Activated CD4-positive, alpha-beta T cell treated with anti-CD3 and anti-CD28 coated beads, Interleukin-2, Interleukin-6, amounts not matched to agents 100 ng/mL and 50 ng/mL, durations not matched to agents 16 hours and 8 hours (primary cell): ENCODE results near the gene TSEN54.

Experiments used
- DNase-seq: peaks from one replicate; pipeline ENCODE4 v3.0.0-alpha.2; 2020

The TSEN54 gene

GRCh38 chr17:75570034-75570676 is 53.8 kb downstream of the TSEN54 start:
- no peak for DNase-seq

GRCh38 chr17:75570772-75571171 is 54.4 kb downstream of the TSEN54 start:
- DNase-seq = no peak

- DNase-seq = no peak
Measured at GRCh38 chr17:75571197-75571884, 55.0 kb downstream of the TSEN54 start.

- no peak for DNase-seq
Measured at GRCh38 chr17:75571885-75572215, 55.5 kb downstream of the TSEN54 start.

GRCh38 chr17:75572713-75573539 is 56.6 kb downstream of the TSEN54 start:
- DNase-seq = no peak

GRCh38 chr17:75573540-75573957 is 57.2 kb downstream of the TSEN54 start:
- DNase-seq = no peak

GRCh38 chr17:75573994-75574393 is 57.7 kb downstream of the TSEN54 start:
- DNase-seq = no peak
